Measurements from ENCODE around the gene RRP1.
"Not testable (repeated sequence)": the region's sequence is repeated elsewhere in the genome, so short reads cannot be mapped to it uniquely, and the experiment has no call there.

Gene RRP1

DNA sequence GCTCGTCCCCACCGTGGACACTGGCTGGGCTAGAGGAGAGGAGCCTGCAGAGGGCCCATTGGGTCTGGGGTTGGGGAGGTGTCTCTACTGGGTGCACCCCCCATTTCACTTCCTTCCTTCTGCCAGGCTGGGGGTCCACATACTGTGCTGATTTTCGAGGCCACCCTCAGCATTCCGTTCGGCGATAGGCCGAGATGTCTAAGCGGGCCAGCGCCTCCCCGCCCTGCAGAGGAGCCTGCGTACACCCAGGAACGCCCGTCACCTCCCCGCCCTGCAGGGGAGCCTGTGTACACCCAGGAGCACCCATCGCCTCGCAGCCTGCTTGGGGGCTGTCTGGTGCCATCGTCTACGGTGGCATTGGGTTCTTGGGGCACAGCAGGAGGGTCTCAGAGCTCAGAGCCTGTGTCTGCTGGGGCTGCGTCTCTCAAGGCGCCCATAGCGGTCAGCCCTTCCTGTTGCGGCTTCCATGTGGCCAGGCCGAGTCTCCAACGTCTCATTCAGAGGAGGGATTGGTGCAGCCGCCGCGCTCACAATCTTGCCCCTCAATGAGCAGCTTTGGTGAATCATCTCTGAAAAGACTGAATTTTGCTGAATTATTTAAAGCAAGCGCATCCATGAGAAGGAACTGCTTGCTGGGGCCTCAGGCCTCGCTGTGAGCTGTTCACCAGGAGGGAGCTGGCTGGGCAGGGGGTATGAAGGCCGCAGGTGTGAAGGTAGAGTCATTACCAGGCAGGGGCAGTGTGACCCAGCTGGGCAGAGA, 44.9 kb downstream of the RRP1 start:
- in situ Hi-C loops (cut with MboI; ENCODE audit: low sequenced_read_pairs) = no loop called here

DNA sequence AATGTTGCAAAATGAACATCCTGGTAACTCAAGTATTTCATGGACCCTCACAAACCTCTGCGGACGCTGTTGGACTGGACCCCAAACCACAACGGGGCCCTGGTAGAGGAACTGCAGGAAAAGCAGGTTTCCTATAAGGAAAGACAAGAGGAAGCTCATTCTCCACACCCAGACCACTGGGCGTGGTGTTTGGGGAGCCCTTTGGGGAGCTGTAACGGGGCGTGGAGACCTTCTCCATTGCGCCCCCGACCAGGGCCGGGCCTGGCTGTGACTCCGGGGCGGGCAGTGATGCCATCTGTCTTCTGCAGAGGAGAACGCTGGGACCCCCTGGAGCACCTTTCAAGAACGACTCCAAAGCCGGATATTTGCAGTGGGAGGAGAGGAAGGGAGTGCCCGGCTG, 45.7 kb downstream of the RRP1 start:
- in situ Hi-C loops (cut with MboI; ENCODE audit: low sequenced_read_pairs) = no loop called here

DNA sequence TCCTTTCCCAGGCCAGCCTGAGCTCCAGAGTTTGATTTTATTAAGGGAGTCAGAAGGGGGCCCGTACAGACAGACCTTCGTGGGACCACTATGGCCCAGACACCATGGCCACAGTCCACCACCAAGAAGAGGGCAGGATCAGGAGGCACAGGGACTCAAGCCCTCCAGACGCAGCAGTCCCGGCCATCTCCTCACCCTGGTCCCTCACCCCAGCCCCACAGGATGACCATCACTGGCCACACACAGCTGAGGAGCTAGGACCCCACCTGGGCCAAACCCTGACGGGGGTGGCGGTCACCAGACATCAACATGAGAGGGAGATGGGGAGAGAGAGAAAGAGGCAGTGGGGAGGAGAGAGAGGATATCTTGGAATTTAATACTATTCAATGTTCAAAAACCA, 46.5 kb downstream of the RRP1 start:
- in situ Hi-C loops (cut with MboI; ENCODE audit: low sequenced_read_pairs) = no loop called here

DNA sequence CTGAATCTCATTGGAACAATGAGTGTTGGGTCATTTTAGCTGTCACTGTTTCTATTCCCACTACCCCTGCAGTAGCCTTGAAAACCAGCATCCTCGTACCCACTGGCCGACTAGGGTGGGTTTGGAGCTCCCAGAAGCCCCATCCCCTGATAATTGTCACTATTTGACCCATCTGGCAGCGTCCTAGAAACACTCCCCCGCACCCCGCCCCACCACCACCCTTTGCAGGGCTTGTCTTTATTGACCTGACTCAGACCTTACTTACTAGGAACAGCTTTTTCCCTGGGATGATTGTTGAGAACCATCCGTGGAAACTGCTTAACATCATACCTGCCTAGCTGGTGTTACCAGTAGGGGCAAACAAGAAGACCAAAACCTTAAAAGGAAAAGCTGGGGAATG, 47.2 kb downstream of the RRP1 start:
- in situ Hi-C loops (cut with MboI; ENCODE audit: low sequenced_read_pairs) = no loop called here

DNA sequence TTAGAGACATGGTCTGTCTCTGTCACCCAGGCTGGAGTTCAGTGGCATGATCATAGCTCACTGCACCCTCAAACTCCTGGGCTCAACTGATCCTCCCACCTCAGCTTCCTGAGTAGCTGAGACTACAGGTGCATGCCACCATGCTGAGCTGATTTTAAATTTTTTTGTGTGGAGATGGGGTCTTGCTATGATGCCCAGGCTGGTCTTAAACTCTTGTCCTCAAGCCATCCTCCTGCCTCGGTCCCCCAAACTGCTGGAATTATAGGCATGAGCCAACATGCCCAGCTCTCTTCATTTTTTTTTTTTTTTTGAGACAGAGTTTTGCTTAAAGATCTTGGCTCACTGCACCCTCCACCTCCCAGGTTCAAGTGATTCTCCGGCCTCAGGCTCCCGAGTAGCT, 50.9 kb downstream of the RRP1 start:
- in situ Hi-C loops (cut with MboI; ENCODE audit: low sequenced_read_pairs) = no loop called here

DNA sequence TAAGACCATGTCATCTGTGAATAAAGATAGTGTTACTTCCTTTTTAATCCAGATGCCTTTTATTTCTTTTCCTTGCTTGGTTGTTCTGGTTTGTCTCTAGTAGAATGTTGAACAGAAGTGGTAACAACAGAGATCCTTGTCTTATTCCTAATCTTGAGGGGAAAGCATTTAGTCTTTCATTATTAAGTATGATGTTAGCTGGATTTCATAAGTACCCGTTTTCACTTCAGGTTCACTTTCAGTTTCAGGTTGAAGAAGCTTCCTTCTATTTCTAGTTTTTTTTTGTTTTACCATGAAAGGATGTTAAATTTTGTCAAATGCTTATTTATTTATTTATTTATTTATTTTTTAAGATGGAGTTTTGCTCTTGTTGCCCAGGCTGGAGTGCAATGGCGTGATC, 53.4 kb downstream of the RRP1 start:
- in situ Hi-C loops (cut with MboI; ENCODE audit: low sequenced_read_pairs) = no loop called here

DNA sequence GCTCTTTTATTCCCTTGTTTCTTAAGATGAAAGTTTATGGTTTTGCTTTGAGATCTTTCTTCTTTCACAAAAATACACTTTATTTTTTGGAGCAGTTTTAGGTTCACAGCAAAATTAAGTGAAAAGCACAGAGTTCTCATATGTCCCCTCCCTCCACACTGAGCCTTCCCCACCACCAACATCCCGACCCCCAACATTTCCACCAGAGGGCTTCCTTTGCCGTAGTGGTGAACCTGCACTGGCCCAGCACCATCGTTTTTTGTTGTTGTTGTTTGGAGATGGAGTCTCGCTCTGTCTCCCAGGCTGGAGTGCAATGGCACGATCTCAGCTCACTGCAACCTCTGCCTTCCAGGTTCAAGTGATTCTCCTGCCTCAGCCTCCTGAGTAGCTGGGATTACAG, 55.5 kb downstream of the RRP1 start:
- in situ Hi-C loops (cut with MboI; ENCODE audit: low sequenced_read_pairs) = not testable (repeated sequence)

DNA sequence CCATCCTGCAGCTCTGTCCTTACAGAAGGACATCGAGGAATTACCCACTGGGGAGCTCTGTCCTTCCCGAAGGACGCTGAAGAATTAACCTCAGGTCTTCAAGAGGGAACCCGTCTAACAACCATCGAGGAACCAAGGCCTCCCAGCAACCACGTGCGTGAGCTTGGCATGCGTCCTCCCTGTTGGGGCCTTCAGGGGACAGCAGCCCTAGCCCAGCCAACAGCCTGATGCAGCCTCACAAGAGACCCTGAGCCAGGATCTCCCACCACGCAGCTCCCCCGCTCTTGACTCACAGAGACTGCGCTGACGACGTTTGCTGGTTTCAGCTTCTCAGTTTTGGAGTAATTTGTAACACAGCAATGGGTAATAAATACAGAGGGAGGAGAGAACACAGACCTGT, 56.0 kb downstream of the RRP1 start:
- in situ Hi-C loops (cut with MboI; ENCODE audit: low sequenced_read_pairs) = no loop called here

DNA sequence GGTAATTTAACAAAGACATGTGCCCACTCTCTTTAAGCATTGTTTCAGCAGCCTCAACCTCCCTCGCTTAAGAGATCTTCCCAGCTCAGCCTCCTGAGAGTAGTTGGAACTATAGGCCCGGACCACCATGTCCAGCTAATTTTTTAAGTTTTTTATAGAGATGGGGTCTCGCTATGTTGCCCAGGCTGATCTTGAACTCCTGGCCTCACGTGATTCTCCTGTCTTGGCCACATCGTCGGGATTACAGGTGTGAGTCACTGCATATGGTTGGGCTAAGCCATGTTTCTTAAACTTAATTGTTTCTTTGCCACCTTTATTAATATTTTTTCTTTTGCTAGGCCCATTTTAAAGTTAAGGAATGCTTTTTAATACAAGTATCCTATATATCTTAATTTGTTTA, 57.1 kb downstream of the RRP1 start:
- in situ Hi-C loops (cut with MboI; ENCODE audit: low sequenced_read_pairs) = no loop called here

DNA sequence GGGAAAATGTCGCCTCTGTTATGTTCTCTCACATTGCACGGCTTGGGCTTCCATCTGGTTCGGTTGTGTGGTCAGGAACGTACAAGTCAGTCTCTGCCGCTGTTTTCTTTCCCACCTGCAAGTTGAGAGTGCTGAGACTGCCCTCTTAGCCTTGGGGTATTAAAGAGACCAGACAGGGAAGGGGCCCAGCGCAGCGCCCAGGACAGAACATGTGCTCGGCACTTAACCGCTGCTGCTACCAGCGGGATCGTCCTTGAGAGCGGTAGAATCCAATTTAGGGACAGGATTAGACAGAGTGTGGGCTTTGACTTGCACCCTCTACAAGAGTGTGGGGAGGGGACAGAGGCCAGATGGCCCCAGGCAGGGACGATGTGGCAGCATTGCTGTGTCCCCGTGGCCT, 57.9 kb downstream of the RRP1 start:
- in situ Hi-C loops (cut with MboI; ENCODE audit: low sequenced_read_pairs) = no loop called here

DNA sequence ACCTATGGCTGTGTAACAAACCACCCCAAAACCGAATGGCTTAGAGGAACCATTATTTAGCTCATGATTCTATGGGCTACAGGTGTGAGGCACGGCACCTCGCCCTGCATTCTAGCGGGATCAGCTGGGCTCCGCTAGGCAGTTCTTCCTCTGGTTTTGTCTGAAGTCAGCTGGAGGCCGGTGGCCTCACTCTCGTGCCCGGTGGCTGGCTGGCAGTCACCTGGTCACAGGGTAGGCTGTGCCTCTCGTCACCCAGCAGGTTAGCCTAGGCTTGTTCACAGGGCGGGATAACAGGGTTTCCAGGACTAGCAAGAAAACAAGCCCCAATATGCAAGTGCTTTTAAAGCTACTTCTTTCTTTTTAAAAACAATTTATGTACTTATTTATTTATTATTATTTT, 59.4 kb downstream of the RRP1 start:
- in situ Hi-C loops (cut with MboI; ENCODE audit: low sequenced_read_pairs) = no loop called here

DNA sequence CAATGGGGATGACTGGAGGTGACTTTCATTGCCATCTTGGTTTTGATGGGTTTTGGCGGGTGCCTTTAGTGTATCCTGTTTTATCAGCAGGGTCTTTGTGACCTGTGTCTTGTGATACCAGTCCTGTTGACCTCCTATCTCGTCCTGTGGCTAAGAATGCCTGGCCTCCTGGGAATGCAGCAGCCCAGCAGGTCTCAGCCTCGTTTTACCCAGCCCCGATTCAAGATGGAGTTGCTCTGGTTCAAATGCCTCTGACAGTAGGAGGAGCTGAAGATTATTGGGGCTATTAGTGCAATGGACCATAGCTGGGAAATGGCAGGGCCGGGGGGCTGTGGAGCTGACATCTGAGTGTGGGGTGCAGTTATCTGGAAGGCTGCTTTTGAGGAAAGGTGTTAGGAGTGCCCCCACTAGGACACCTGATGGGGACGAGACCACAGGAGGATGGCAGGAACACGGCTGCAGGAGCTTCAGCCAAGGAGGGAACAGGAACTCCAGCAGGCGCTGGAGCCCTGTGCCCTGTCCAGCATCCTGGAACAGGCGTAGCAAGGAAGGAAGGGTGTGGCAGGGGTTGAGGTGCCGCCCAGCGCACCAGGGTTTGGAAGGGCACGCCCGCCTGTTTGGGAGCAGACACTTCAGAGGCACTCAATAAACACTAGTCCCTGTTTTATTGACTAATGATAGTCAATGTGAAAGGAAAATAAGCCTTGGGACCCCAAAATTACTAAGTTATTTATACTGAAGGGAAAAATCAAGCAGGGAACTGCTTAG, 60.3 kb downstream of the RRP1 start:
- in situ Hi-C loops (cut with MboI; ENCODE audit: low sequenced_read_pairs) = no loop called here

DNA sequence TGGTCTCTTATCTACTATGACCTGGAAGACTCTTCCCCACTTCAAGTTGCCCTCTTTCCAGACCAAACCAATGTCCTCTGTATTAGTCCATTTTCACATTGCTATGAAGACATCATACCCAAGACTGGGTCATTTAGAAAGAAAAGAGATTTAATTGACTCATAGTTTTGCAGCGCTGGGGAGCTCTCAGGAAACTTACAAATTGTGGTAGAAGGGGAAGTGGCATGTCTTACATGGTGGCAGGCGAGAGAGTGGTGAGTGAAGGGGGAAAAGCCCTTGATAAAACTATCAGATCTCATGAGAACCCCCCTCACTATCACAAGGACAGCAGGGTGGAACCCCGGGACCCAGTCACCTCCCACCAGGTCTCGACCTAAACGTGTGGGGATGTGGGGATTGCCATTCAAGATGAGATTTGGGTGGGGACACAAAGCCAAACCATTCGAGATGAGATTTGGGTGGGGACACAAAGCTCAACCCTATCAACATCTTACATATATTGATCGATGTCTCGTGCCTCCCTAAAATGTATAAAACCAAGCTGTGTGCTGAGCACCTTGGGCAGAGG, 61.4 kb downstream of the RRP1 start:
- in situ Hi-C loops (cut with MboI; ENCODE audit: low sequenced_read_pairs) = no loop called here

DNA sequence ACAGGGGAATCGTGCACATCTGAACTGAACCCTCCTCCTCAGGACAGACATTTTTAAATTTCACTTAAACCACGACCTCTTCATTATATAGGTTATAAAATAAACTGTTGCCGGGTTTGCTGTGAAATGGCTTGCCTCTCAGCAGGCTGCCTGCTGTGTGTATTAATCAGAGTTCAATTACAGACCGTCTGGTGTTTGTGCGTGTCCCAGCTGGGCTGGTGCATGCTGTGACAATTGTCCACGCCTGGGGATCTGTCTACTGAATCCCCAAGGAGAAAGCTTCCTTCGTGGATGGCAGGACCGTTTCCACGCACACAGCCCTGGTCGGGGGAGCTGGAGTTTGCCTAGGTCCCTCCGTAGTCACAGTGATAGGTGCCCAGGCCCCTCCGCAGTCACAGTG, 62.2 kb downstream of the RRP1 start:
- in situ Hi-C loops (cut with MboI; ENCODE audit: low sequenced_read_pairs) = no loop called here

DNA sequence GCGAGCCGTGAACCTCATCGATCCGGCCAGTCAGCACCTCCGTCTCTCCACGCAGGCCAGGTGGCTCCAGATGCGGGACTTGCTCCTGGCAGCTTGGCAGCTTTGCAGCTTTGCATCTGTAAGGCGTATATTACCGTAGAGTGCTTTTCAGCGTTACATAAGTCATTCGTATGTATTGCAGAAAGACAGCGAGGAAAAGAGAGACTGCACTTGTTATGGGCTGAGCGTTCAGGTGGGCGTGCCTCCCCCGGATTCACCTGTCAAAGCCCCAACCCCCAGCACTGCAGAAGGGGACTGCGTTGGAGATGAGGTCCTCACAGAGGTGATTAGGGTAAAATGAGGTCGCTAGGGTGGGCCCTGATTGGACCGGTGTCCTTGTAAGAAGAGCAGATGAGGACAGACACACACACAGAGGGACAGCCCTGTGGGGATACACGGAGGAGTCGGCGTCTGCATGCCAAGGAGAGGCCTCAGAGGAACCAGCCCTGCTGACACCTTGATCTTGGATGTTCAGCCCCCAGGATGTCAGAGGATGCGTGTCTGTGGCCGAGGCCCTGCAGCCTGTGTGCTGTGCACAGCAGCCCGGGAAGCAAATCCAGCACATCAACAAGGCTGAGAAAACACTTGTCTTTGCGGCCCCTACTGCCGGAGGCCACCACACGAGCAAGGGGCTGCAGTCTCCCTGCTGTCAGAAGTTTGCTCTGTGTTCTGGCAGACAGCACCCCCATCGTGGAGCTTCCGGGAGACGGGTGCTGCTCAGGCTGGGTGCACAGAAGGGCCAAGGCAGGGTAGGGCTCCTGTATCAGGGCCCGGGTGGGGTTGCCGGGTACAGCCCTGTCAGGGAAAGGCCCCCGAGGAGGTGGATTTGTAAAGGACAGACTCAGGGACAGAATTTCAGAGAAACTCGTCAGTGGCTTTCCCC, 64.7 kb downstream of the RRP1 start:
- in situ Hi-C loops (cut with MboI; ENCODE audit: low sequenced_read_pairs) = no loop called here
